Activated CD8-positive, alpha-beta T cell treated with anti-CD3 and anti-CD28 coated beads for 36 hours (primary cell): ENCODE results near the gene ALPP. TPM values are rescaled to one million over a fixed set of nuclear protein-coding genes. Genes with fewer than 3 reads are reported as not detected.
"Not testable (repeated sequence)": the region's sequence is repeated elsewhere in the genome, so short reads cannot be mapped to it uniquely, and the experiment has no call there.

ENCODE experiments used
- ATAC-seq: fragments of 200-7000 bp; cut with Tn5 transposase; one replicate; pipeline ENCODE4 v1.10.0; 2021; ENCODE audit warnings: mild to moderate bottlenecking, moderate library complexity
- CTCF ChIA-PET: fragments of 350-600 bp; sonication (Branson Sonifier 250); formaldehyde crosslinking; loops from one replicate; lab custom pipeline; 2021; ENCODE audit warnings: antibody characterized with exemption; lab: Charles Lee
- POLR2A ChIA-PET: fragments of 350-600 bp; sonication (Branson Sonifier 250); formaldehyde crosslinking; loops from one replicate; lab custom pipeline; 2021; ENCODE audit warnings: antibody characterized with exemption; lab: Charles Lee
- DNase-seq: peaks from one replicate; pipeline ENCODE4 v3.0.0-alpha.2; 2020
- H3K27ac Mint-ChIP-seq: one replicate; pipeline ENCODE4 v1.8.0; 2021; ENCODE audit warnings: mild to moderate bottlenecking, mixed read lengths
- H3K27me3 Mint-ChIP-seq: one replicate; pipeline ENCODE4 v1.8.0; 2021; ENCODE audit warnings: mixed read lengths
- H3K36me3 Mint-ChIP-seq: one replicate; pipeline ENCODE4 v1.8.0; 2021; ENCODE audit warnings: low read depth, mixed read lengths
- H3K4me1 Mint-ChIP-seq: one replicate; pipeline ENCODE4 v1.8.0; 2021; ENCODE audit warnings: low read depth, mixed read lengths
- H3K4me3 Mint-ChIP-seq: one replicate; pipeline ENCODE4 v1.8.0; 2021; ENCODE audit warnings: mild to moderate bottlenecking, moderate library complexity, mixed read lengths
- H3K9me3 Mint-ChIP-seq: one replicate; pipeline ENCODE4 v1.8.0; 2021; ENCODE audit warnings: mixed read lengths
- CTCF ChIP-seq: fragments of 200-600 bp; IDR thresholded peaks from one replicate; pipeline ENCODE4 v1.8.0; 2022; ENCODE audit warnings: antibody characterized with exemption, mild to moderate bottlenecking
- intact Hi-C: fragments of 100-400 bp; cut with micrococcal nuclease; formaldehyde crosslinking; loops from one replicate; pipeline ENCODE4 v1.10.0; 2022
- total RNA-seq, 2 experiments: library from RNA; stranded (reverse); gene quantifications; one replicate each; pipeline ENCODE4 v1.2.3, GENCODE V29; 2021

ALPP gene
- total RNA-seq, 2 experiments from 2014 or later: not detected

DNA sequence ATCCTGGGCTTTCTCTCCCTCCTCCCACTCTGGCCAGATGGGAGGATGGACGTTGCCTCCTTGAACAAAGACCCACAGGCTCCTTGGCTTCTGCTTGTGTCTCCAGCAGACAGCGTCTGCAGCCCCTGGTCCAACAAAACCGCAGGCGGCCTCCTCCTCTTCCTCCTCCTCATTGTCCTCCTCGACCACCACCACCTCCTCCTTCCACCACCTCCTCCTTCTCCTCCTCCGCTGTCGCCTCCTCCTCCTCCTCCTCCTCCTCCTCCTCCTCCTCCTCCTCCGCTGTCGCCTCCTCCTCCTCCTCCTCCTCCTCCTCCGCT lies 45.7 kb upstream of the ALPP start:
- H3K9me3 Mint-ChIP-seq: no peaks in the 10 kb centered on the region
- ATAC-seq (no peak), DNase-seq (no peak)
- intact Hi-C loops: no loop called here
- H3K27me3 Mint-ChIP-seq: no peaks in the 10 kb centered on the region
- H3K36me3 Mint-ChIP-seq: no peaks in the 10 kb centered on the region
- TF ChIP-seq CTCF: no peak
- ChIA-PET POLR2A (no interaction called here), CTCF (interaction anchor here (2.2 kb wide), 1 partner anchor 106 kb away, joined by 9 read pairs; no protein-coding TSS in a partner anchor)
- H3K4me1 Mint-ChIP-seq: no peaks in the 10 kb centered on the region
- H3K4me3 Mint-ChIP-seq: no peak overlapping the region
- H3K27ac Mint-ChIP-seq: no peak overlapping the region

GRCh38 chr2:232333361-232334135 lies 45.0 kb upstream of the ALPP start:
- peak; percentile 10 for TF ChIP-seq CTCF
- Mint-ChIP-seq H3K4me3 (no peak overlapping the region), H3K27ac (no peak overlapping the region), H3K36me3 (no peaks in the 10 kb centered on the region), H3K4me1 (no peaks in the 10 kb centered on the region), H3K27me3 (no peaks in the 10 kb centered on the region), H3K9me3 (no peaks in the 10 kb centered on the region)
- ATAC-seq: no peak
- ChIA-PET POLR2A (interaction anchor here (0.5 kb wide), 1 partner anchor 411 kb away, joined by 3 read pairs; no protein-coding TSS in a partner anchor), CTCF (interaction anchor here (1.2 to 2.2 kb wide), 2 partner anchors 106 to 129 kb away, joined by 3 to 9 read pairs; no protein-coding TSS in a partner anchor)
- no peak for DNase-seq
- intact Hi-C loops: no loop called here

GRCh38 chr2:232334136-232334884 lies 44.2 kb upstream of the ALPP start:
- H3K36me3 Mint-ChIP-seq, H3K27ac Mint-ChIP-seq, DNase-seq, H3K4me1 Mint-ChIP-seq, ATAC-seq, POLR2A ChIA-PET, H3K9me3 Mint-ChIP-seq, intact Hi-C loops, H3K27me3 Mint-ChIP-seq, H3K4me3 Mint-ChIP-seq: not testable (repeated sequence)
- CTCF ChIA-PET: interaction anchor here (0.9 to 2.2 kb wide), 3 partner anchors 105 to 128 kb away, joined by 3 to 9 read pairs (median 3); no protein-coding TSS in a partner anchor

- H3K27ac Mint-ChIP-seq, H3K9me3 Mint-ChIP-seq, H3K27me3 Mint-ChIP-seq, POLR2A ChIA-PET, H3K4me1 Mint-ChIP-seq, H3K36me3 Mint-ChIP-seq, DNase-seq, ATAC-seq, H3K4me3 Mint-ChIP-seq: not testable (repeated sequence)
- CTCF ChIA-PET: interaction anchor here (0.9 to 1.8 kb wide), 4 partner anchors 56 to 418 kb away, joined by 3 to 4 read pairs (median 3); no protein-coding TSS in a partner anchor
- intact Hi-C loops: loop anchor here (5.0 kb wide), 1 partner anchor 112 kb away; no protein-coding TSS in a partner anchor
Measured at GRCh38 chr2:232334885-232335205, 43.7 kb upstream of the ALPP start.

GRCh38 chr2:232335206-232335858 lies 43.2 kb upstream of the ALPP start:
- H3K27ac Mint-ChIP-seq, H3K27me3 Mint-ChIP-seq, DNase-seq, H3K9me3 Mint-ChIP-seq, H3K4me3 Mint-ChIP-seq, H3K4me1 Mint-ChIP-seq, H3K36me3 Mint-ChIP-seq, POLR2A ChIA-PET: not testable (repeated sequence)
- intact Hi-C loops: loop anchor here (5.0 kb wide), 1 partner anchor 112 kb away; no protein-coding TSS in a partner anchor
- peak; percentile 84 for TF ChIP-seq CTCF
- ATAC-seq: peak; percentile 78
- CTCF ChIA-PET: interaction anchor here (0.9 to 1.8 kb wide), 4 partner anchors 56 to 418 kb away, joined by 3 to 4 read pairs (median 3); no protein-coding TSS in a partner anchor
